Vagina (tissue), 2 donors: ENCODE data around the gene ZNF784.

Experiments
- POLR2A ChIP-seq, 2 donors: fragments of 450-650 bp; IDR thresholded peaks; one replicate each; pipeline ENCODE4 v1.6.1; 2017; ENCODE audit warnings: antibody characterized with exemption in 2 of 2, mild to moderate bottlenecking in 2 of 2, moderate library complexity in 2 of 2
- POLR2AphosphoS5 ChIP-seq, 2 donors: sonication (generic); formaldehyde crosslinking; IDR thresholded peaks; one replicate each; pipeline ENCODE4 v1.9.0; 2017; ENCODE audit warnings: antibody characterized with exemption in 2 of 2, mild to moderate bottlenecking in 2 of 2, low read depth in 1 of 2; ENCODE audit not compliant: insufficient read depth in 1 of 2
- TF ChIP-seq, protein P1 (sequence below), 3 experiments: fragments of 450-650 bp in 2 of 3; fragments of 200-600 bp in 1 of 3; sonication (generic) in 1 of 3; IDR thresholded peaks; one replicate each; pipeline ENCODE4 v1.5.1; 2017 to 2019; ENCODE audit warnings: antibody characterized with exemption in 3 of 3, mild to moderate bottlenecking in 2 of 3, moderate library complexity in 2 of 3

- TF ChIP-seq, protein P1, sequence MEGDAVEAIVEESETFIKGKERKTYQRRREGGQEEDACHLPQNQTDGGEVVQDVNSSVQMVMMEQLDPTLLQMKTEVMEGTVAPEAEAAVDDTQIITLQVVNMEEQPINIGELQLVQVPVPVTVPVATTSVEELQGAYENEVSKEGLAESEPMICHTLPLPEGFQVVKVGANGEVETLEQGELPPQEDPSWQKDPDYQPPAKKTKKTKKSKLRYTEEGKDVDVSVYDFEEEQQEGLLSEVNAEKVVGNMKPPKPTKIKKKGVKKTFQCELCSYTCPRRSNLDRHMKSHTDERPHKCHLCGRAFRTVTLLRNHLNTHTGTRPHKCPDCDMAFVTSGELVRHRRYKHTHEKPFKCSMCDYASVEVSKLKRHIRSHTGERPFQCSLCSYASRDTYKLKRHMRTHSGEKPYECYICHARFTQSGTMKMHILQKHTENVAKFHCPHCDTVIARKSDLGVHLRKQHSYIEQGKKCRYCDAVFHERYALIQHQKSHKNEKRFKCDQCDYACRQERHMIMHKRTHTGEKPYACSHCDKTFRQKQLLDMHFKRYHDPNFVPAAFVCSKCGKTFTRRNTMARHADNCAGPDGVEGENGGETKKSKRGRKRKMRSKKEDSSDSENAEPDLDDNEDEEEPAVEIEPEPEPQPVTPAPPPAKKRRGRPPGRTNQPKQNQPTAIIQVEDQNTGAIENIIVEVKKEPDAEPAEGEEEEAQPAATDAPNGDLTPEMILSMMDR (IDR thresholded peaks at IDR 0.05): no peak
- no peak for TF ChIP-seq POLR2A (IDR thresholded peaks at IDR 0.05)
- no peak for TF ChIP-seq POLR2AphosphoS5 (IDR thresholded peaks at IDR 0.05; ENCODE audit: insufficient read depth in 1 of 2, low read depth in 1 of 2)
Measured at GRCh38 chr19:55652311-55653128, 28.2 kb upstream of the ZNF784 start.
